GM12875 (cell line): ENCODE measurements around the gene MCEE.
"Not testable (repeated sequence)": the region's sequence is repeated elsewhere in the genome, so short reads cannot be mapped to it uniquely, and the experiment has no call there.

ENCODE experiments used
- H3K4me3 ChIP-seq: one replicate; pipeline ENCODE4 v1.5.1; 2011; ENCODE audit warnings: low read depth, low read length, control low read depth
- CTCF ChIP-seq: IDR thresholded peaks from 2 replicates; pipeline ENCODE4 v1.5.1; 2011; ENCODE audit warnings: low read depth, mild to moderate bottlenecking, control low read depth, inconsistent platforms, low read length, moderate library complexity, borderline replicate concordance; ENCODE audit not compliant: insufficient read depth

Gene MCEE

GRCh38 chr2:71113843-71114242 lies 16.2 kb downstream of the MCEE start:
- H3K4me3 ChIP-seq: no peak overlapping the region
- TF ChIP-seq CTCF: no peak

- H3K4me3 ChIP-seq: no peak overlapping the region
- no peak for TF ChIP-seq CTCF
Observed at GRCh38 chr2:71108091-71108490, 21.9 kb downstream of the MCEE start.

- H3K4me3 ChIP-seq: not testable (repeated sequence)
Observed at GRCh38 chr2:71106463-71106862, 23.6 kb downstream of the MCEE start.

- no peak for TF ChIP-seq CTCF
Observed at GRCh38 chr2:71103809-71104208, 26.2 kb downstream of the MCEE start.

GRCh38 chr2:71102981-71103681 lies 26.9 kb downstream of the MCEE start:
- no peak for TF ChIP-seq CTCF
- H3K4me3 ChIP-seq: no peak overlapping the region

More at GRCh38 chr2:71103809-71104208, 26.2 kb downstream of the MCEE start:
- no peak overlapping the region for H3K4me3 ChIP-seq

GRCh38 chr2:71101656-71102055 lies 28.4 kb downstream of the MCEE start:
- no peak overlapping the region for H3K4me3 ChIP-seq

GRCh38 chr2:71100195-71100964 lies 29.6 kb downstream of the MCEE start:
- no peak overlapping the region for H3K4me3 ChIP-seq
- TF ChIP-seq CTCF: peak; percentile 78; the same call in 1 of the 2 replicates

More at GRCh38 chr2:71101656-71102055, 28.4 kb downstream of the MCEE start:
- no peak for TF ChIP-seq CTCF

- not testable (repeated sequence) for H3K4me3 ChIP-seq
Observed at GRCh38 chr2:71092491-71093260, 37.4 kb downstream of the MCEE start.

GRCh38 chr2:71091808-71092207 lies 38.2 kb downstream of the MCEE start:
- not testable (repeated sequence) for H3K4me3 ChIP-seq

GRCh38 chr2:71089475-71089874 lies 40.6 kb downstream of the MCEE start:
- H3K4me3 ChIP-seq: not testable (repeated sequence)

GRCh38 chr2:71085325-71086003 lies 44.6 kb downstream of the MCEE start:
- H3K4me3 ChIP-seq: not testable (repeated sequence)
